K562 (cell line): ENCODE measurements around the gene SEC14L2. TPM values are rescaled to one million over a fixed set of nuclear protein-coding genes. Genes with fewer than 3 reads are reported as not detected.
A peak's percentile ranks its signal among the peaks of the same experiment; 100 is the strongest.

Source experiments
- BHLHE40 ChIP-seq: IDR thresholded peaks from 2 replicates; pipeline ENCODE4 v1.6.1; 2011; ENCODE audit warnings: low read length, improper control_type of control experiment
- DDX20 ChIP-seq: fragments of 450-650 bp; IDR thresholded peaks from 2 replicates; pipeline ENCODE4 v1.6.1; 2016; ENCODE audit warnings: missing genetic modification characterization, low read depth, mild to moderate bottlenecking, missing compliant biosample characterization, moderate library complexity
- EP400 ChIP-seq: fragments of 450-650 bp; IDR thresholded peaks from 2 replicates; pipeline ENCODE4 v1.6.1; 2017; ENCODE audit warnings: antibody characterized with exemption, mild to moderate bottlenecking, moderate library complexity
- GABPB1 ChIP-seq: sonication (generic); formaldehyde crosslinking; IDR thresholded peaks from 2 replicates; pipeline ENCODE4 v1.8.0; 2022; ENCODE audit warnings: mild to moderate bottlenecking, missing genetic modification reagents
- HMG20A ChIP-seq: fragments of 450-650 bp; formaldehyde crosslinking; conservative IDR thresholded peaks from 2 replicates; pipeline ENCODE4 v1.4.0; 2020; ENCODE audit warnings: mild to moderate bottlenecking, mixed read lengths
- MEIS2 ChIP-seq: fragments of 450-650 bp; IDR thresholded peaks from 2 replicates; pipeline ENCODE4 v1.6.1; 2014; ENCODE audit warnings: mild to moderate bottlenecking; ENCODE audit not compliant: partially characterized antibody
- MTA3 ChIP-seq: fragments of 450-650 bp; formaldehyde crosslinking; IDR thresholded peaks from 2 replicates; pipeline ENCODE4 v1.6.1; 2017; ENCODE audit warnings: mild to moderate bottlenecking, borderline replicate concordance
- NCOR1 ChIP-seq: fragments of 450-650 bp; IDR thresholded peaks from 2 replicates; pipeline ENCODE4 v1.6.1; 2016; ENCODE audit warnings: mild to moderate bottlenecking, moderate library complexity
- NFE2 ChIP-seq: IDR thresholded peaks from 2 replicates; pipeline ENCODE4 v1.6.1; 2014; ENCODE audit warnings: antibody characterized with exemption, low read depth
- NR4A1 ChIP-seq, 2 experiments: fragments of 250-450 bp in 1 of 2; fragments of 450-650 bp in 1 of 2; sonication (Bioruptor Pico) in 1 of 2; IDR thresholded peaks; 2 replicates each; pipeline versions ENCODE4 v1.4.0 to v1.6.1; 2016 to 2020; ENCODE audit warnings: mild to moderate bottlenecking in 2 of 2, missing compliant biosample characterization in 1 of 2, missing genetic modification characterization in 1 of 2, moderate library complexity in 1 of 2
- POLR2AphosphoS5 ChIP-seq: IDR thresholded peaks from 2 replicates; pipeline ENCODE4 v1.6.1; 2011; ENCODE audit warnings: mild to moderate bottlenecking, low read depth, low read length, moderate library complexity; ENCODE audit not compliant: control insufficient read depth, insufficient read depth
- SMARCC2 ChIP-seq: fragments of 450-650 bp; IDR thresholded peaks from 2 replicates; pipeline ENCODE4 v1.6.1; 2017; ENCODE audit warnings: antibody characterized with exemption, moderate library complexity, mild to moderate bottlenecking, low read depth
- SMARCE1 ChIP-seq: fragments of 450-650 bp; IDR thresholded peaks from 2 replicates; pipeline ENCODE4 v1.7.1; 2016; ENCODE audit warnings: mild to moderate bottlenecking
- TAF1 ChIP-seq: IDR thresholded peaks from 2 replicates; pipeline ENCODE4 v1.6.1; 2011; ENCODE audit warnings: mild to moderate bottlenecking, low read length, moderate library complexity; ENCODE audit not compliant: insufficient read depth, control insufficient read depth, severe bottlenecking; ENCODE audit errors: extremely low read depth
- TAF9B ChIP-seq: fragments of 450-650 bp; IDR thresholded peaks from 2 replicates; pipeline ENCODE4 v1.6.1; 2018; ENCODE audit warnings: mild to moderate bottlenecking; ENCODE audit not compliant: partially characterized antibody
- TAL1 ChIP-seq: fragments of 450-650 bp; IDR thresholded peaks from 2 replicates; pipeline ENCODE4 v1.6.1; 2016; ENCODE audit warnings: mild to moderate bottlenecking
- TBL1XR1 ChIP-seq, 2 experiments: IDR thresholded peaks; 2 replicates each; pipeline ENCODE4 v1.6.1; 2012; ENCODE audit warnings: improper control_type of control experiment in 2 of 2, low read length in 2 of 2, mild to moderate bottlenecking in 1 of 2
- TRIM24 ChIP-seq, 2 experiments: fragments of 450-650 bp; IDR thresholded peaks; 2 replicates each; pipeline ENCODE4 v1.6.1; 2016
- polyA plus RNA-seq, 8 experiments: library from polyadenylated mRNA; depleted of rRNA in 4 of 8; stranded (reverse) in 5 of 8; unstranded in 3 of 8; fragments of >200 nt; fragmentation: Nextera tagmentation in 2 of 8; fragmentation: Illumina TruSeq in 1 of 8; extraction: Ambion mirVana in 2 of 8; extraction: Trizol in 1 of 8; gene quantifications; 2 replicates each; pipeline versions ENCODE4 v1.2.1 to v1.2.3, GENCODE V29; 2011 to 2014; ENCODE audit warnings: inconsistent platforms in 1 of 8, missing spikeins in 1 of 8
- total RNA-seq, 7 experiments: library from RNA; depleted of rRNA in 6 of 7; stranded (reverse); fragments of >200 nt in 6 of 7; fragmentation: Illumina TruSeq in 2 of 7; extraction: Trizol in 2 of 7; gene quantifications; 2 replicates each; pipeline versions ENCODE4 v1.2.1 to v1.2.3, GENCODE V29; 2011 to 2021; ENCODE audit warnings: low replicate concordance in 1 of 7
- TF ChIP-seq, protein P1 (sequence below): fragments of 200-800 bp; sonication (Bioruptor generic); IDR thresholded peaks from 2 replicates; pipeline ENCODE4 v1.6.1; 2017; ENCODE audit warnings: missing genetic modification characterization, missing compliant biosample characterization
- TF ChIP-seq, protein P2 (sequence below): sonication (generic); formaldehyde crosslinking; IDR thresholded peaks from 2 replicates; pipeline ENCODE4 v1.8.1; 2023; ENCODE audit warnings: mild to moderate bottlenecking, missing genetic modification reagents
- TF ChIP-seq, protein P3 (sequence below): fragments of 450-650 bp; IDR thresholded peaks from 2 replicates; pipeline ENCODE4 v1.6.1; 2017; ENCODE audit warnings: antibody characterized with exemption, mild to moderate bottlenecking

SEC14L2 gene
- total and polyA plus RNA-seq, 9 of the 15 experiments (the other 6 are each of a cell fraction or from before 2014, with no cell fraction given) = 0.03 to 0.17 (median 0.10) TPM

DNA sequence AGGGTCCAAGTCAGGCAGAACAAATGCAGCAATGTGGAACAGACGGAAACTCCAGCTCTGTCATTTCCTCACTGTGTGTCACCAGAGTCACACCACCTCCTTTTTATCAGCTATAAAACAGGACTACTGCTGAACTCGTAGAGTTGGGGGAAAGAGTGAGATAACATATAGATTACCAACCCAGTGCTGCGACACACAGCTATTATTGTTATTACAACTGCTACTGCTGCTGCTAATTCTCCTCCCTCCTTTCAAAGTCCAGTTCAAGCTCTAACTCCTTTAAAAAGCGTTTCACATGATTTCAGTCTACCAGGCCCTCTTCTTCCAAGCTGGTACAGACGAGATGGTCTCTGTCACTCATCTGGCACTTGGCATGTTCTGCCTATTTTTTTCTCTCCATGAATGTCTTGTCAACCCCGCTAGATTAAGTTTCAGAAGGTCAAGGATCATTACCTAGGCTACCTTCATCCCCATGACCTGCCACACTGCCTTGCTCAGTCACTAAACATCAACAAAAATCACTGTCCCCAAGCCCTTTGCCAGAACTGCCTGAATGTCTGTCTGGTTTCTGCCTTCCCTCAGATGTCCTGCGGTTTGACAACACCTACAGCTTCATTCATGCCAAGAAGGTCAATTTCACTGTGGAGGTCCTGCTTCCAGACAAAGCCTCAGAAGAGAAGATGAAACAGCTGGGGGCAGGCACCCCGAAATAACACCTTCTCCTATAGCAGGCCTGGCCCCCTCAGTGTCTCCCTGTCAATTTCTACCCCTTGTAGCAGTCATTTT lies 25.1 kb downstream of the SEC14L2 start (continued):
- TF ChIP-seq NR4A1 (CRISPR knock-in tag; IDR thresholded peaks at IDR 0.05) (no peak), NR4A1 (tag; IDR thresholded peaks at IDR 0.05) (no peak), BHLHE40 (peak; percentile 91), HMG20A (CRISPR knock-in tag) (no peak), DDX20 (no peak), GABPB1 (CRISPR knock-in tag) (no peak), TAF9B (peak; percentile 47), TAF1 (peak; percentile 45), NCOR1 (peak; percentile 79), SMARCC2 (no peak; the same call in 1 of the 2 replicates), SMARCE1 (peak; percentile 82), MEIS2 (peak; percentile 25), MTA3 (peak; percentile 55; the same call in 1 of the 2 replicates), POLR2AphosphoS5 (peak; percentile 74; the same call in 1 of the 2 replicates), TRIM24 (IDR thresholded peaks at IDR 0.05) (0 out of 4 replicates have a peak, but pooled peaks of 1 of the 2 experiments have one; percentile 17), EP400 (0 out of 2 replicates have a peak, but pooled peaks have one; percentile 39), TBL1XR1 (IDR thresholded peaks at IDR 0.05; ENCODE audit: low read length in 2 of 2) (peak in 1 of 2 experiments; percentile 79; a peak in 2 of 4 replicates), TAL1 (peak; percentile 84), NFE2 (peak; percentile 32; the same call in 1 of the 2 replicates)
- TF ChIP-seq, protein P1, sequence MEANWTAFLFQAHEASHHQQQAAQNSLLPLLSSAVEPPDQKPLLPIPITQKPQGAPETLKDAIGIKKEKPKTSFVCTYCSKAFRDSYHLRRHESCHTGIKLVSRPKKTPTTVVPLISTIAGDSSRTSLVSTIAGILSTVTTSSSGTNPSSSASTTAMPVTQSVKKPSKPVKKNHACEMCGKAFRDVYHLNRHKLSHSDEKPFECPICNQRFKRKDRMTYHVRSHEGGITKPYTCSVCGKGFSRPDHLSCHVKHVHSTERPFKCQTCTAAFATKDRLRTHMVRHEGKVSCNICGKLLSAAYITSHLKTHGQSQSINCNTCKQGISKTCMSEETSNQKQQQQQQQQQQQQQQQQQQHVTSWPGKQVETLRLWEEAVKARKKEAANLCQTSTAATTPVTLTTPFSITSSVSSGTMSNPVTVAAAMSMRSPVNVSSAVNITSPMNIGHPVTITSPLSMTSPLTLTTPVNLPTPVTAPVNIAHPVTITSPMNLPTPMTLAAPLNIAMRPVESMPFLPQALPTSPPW (CRISPR knock-in tag) = peak; percentile 49; the same call in 1 of the 2 replicates
- TF ChIP-seq, protein P2, sequence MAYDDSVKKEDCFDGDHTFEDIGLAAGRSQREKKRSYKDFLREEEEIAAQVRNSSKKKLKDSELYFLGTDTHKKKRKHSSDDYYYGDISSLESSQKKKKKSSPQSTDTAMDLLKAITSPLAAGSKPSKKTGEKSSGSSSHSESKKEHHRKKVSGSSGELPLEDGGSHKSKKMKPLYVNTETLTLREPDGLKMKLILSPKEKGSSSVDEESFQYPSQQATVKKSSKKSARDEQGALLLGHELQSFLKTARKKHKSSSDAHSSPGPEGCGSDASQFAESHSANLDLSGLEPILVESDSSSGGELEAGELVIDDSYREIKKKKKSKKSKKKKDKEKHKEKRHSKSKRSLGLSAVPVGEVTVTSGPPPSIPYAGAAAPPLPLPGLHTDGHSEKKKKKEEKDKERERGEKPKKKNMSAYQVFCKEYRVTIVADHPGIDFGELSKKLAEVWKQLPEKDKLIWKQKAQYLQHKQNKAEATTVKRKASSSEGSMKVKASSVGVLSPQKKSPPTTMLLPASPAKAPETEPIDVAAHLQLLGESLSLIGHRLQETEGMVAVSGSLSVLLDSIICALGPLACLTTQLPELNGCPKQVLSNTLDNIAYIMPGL (CRISPR knock-in tag) = no peak
- TF ChIP-seq, protein P3, sequence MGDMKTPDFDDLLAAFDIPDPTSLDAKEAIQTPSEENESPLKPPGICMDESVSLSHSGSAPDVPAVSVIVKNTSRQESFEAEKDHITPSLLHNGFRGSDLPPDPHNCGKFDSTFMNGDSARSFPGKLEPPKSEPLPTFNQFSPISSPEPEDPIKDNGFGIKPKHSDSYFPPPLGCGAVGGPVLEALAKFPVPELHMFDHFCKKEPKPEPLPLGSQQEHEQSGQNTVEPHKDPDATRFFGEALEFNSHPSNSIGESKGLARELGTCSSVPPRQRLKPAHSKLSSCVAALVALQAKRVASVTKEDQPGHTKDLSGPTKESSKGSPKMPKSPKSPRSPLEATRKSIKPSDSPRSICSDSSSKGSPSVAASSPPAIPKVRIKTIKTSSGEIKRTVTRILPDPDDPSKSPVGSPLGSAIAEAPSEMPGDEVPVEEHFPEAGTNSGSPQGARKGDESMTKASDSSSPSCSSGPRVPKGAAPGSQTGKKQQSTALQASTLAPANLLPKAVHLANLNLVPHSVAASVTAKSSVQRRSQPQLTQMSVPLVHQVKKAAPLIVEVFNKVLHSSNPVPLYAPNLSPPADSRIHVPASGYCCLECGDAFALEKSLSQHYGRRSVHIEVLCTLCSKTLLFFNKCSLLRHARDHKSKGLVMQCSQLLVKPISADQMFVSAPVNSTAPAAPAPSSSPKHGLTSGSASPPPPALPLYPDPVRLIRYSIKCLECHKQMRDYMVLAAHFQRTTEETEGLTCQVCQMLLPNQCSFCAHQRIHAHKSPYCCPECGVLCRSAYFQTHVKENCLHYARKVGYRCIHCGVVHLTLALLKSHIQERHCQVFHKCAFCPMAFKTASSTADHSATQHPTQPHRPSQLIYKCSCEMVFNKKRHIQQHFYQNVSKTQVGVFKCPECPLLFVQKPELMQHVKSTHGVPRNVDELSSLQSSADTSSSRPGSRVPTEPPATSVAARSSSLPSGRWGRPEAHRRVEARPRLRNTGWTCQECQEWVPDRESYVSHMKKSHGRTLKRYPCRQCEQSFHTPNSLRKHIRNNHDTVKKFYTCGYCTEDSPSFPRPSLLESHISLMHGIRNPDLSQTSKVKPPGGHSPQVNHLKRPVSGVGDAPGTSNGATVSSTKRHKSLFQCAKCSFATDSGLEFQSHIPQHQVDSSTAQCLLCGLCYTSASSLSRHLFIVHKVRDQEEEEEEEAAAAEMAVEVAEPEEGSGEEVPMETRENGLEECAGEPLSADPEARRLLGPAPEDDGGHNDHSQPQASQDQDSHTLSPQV = peak; percentile 49; the same call in 1 of the 2 replicates
